Stomach (tissue), 4 donors: ENCODE results near the gene PAX2.

Source experiments
- EP300 ChIP-seq: sonication (generic); formaldehyde crosslinking; IDR thresholded peaks from one replicate; pipeline ENCODE4 v1.6.1; 2017; ENCODE audit warnings: antibody characterized with exemption
- POLR2A ChIP-seq, 4 donors: fragments of 450-650 bp; IDR thresholded peaks; one replicate each; pipeline ENCODE4 v1.6.1; 2016; ENCODE audit warnings: antibody characterized with exemption in 4 of 4, control low read depth in 2 of 4, mild to moderate bottlenecking in 1 of 4, moderate library complexity in 1 of 4
- TF ChIP-seq, protein P1 (sequence below), 7 experiments: fragments of 450-650 bp in 4 of 7; fragments of 200-600 bp in 3 of 7; sonication (generic) in 3 of 7; IDR thresholded peaks; one replicate each; pipeline ENCODE4 v1.5.1; 2016 to 2019; ENCODE audit warnings: antibody characterized with exemption in 7 of 7, control low read depth in 2 of 7, mild to moderate bottlenecking in 1 of 7

DNA sequence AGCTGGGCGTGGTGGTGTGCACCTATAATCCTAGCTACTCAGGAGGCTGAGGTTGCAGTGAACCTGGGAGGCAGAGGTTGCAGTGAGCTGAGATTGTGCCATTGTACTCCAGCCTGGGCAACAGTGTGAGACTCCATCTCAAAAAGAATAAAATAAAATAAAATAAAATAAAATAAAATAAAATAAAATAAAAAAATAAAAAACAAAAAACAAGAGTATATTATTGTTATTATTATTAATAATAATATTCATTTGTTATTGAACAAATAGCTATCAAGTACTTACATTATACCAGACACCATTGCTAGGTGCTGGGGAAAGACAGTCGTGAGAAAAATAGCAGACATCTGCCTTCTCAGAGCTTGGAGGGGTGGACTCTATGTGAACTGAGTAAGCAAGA, 24.1 kb downstream of the PAX2 start:
- TF ChIP-seq POLR2A (IDR thresholded peaks at IDR 0.05) (no peak), EP300 (no peak)
- TF ChIP-seq, protein P1, sequence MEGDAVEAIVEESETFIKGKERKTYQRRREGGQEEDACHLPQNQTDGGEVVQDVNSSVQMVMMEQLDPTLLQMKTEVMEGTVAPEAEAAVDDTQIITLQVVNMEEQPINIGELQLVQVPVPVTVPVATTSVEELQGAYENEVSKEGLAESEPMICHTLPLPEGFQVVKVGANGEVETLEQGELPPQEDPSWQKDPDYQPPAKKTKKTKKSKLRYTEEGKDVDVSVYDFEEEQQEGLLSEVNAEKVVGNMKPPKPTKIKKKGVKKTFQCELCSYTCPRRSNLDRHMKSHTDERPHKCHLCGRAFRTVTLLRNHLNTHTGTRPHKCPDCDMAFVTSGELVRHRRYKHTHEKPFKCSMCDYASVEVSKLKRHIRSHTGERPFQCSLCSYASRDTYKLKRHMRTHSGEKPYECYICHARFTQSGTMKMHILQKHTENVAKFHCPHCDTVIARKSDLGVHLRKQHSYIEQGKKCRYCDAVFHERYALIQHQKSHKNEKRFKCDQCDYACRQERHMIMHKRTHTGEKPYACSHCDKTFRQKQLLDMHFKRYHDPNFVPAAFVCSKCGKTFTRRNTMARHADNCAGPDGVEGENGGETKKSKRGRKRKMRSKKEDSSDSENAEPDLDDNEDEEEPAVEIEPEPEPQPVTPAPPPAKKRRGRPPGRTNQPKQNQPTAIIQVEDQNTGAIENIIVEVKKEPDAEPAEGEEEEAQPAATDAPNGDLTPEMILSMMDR (IDR thresholded peaks at IDR 0.05), result no peak
